ENCODE measurements around the gene PNLIPRP1. TPM values are rescaled to one million over a fixed set of nuclear protein-coding genes. Genes with fewer than 3 reads are reported as not detected.

Gene PNLIPRP1
- total and polyA plus RNA-seq, 10 of the 15 experiments (the other 5 are each of a cell fraction or from before 2014, with no cell fraction given): 0.74 TPM; not detected in 9

GRCh38 chr10:116656044-116656443 lies 65.3 kb downstream of the PNLIPRP1 start:
- ChIA-PET SMC1A (ENCODE audit: uncharacterized antibody, unreplicated experiment) (interaction anchor here (0.6 kb wide), 1 partner anchor 73 kb away, joined by 3 read pairs; no protein-coding TSS in a partner anchor), RAD21 (ENCODE audit: unreplicated experiment) (no interaction called here), CTCF (interaction anchor here (1.4 kb wide), 1 partner anchor 26 kb away, joined by 6 read pairs; no protein-coding TSS in a partner anchor), POLR2A (no interaction called here)
- Histone ChIP-seq H3K79me2 (ENCODE audit: control insufficient read depth, insufficient read depth, low read length) (no peaks in the 10 kb centered on the region), H4K20me1 (ENCODE audit: control insufficient read depth, insufficient read depth) (no peaks in the 10 kb centered on the region), H3K27me3 (replicated peaks in 1 of 2; ENCODE audit: control insufficient read depth in 2 of 2, insufficient read depth in 2 of 2, low read length in 1 of 2) (no peaks in the 10 kb centered on the region), H3K4me1 (ENCODE audit: control insufficient read depth, insufficient read depth, low read length) (no peaks in the 10 kb centered on the region), H3K4me2 (ENCODE audit: control insufficient read depth, insufficient read depth) (no peak overlapping the region), H3K27ac (ENCODE audit: control insufficient read depth, insufficient read depth) (no peak overlapping the region), H3K36me3 (ENCODE audit: control insufficient read depth in 2 of 2, insufficient read depth in 2 of 2, low read length in 1 of 2) (no peaks in the 10 kb centered on the region), H3K9ac (ENCODE audit: control insufficient read depth, insufficient read depth, low read length) (no peak overlapping the region), H3K4me3 (no peak overlapping the region), H3K9me3 (replicated peaks; ENCODE audit: control insufficient read depth, insufficient read depth, low read length) (no peaks in the 10 kb centered on the region), H2AFZ (ENCODE audit: control insufficient read depth, low read depth, low read length) (no peak overlapping the region)
- WGBS (ENCODE audit: insufficient coverage, insufficient replicate concordance, low lambda C conversion rate, missing lambda C conversion rate): 19% methylated on average over 4 of the region's 4 CpGs
- DNase-seq (ENCODE audit: low read depth, low spot score) (no peak), ATAC-seq (no peak), FAIRE-seq (no peak)
- TF ChIP-seq SKIL (IDR thresholded peaks at IDR 0.05; ENCODE audit: low read depth, poor library complexity, severe bottlenecking) (no peak), MAX (IDR thresholded peaks at IDR 0.05; ENCODE audit: low read depth, low read length) (no peak), ZNF217 (IDR thresholded peaks at IDR 0.05) (no peak), SP1 (IDR thresholded peaks at IDR 0.05; ENCODE audit: low read depth, low read length) (no peak), CHD4 (IDR thresholded peaks at IDR 0.05) (no peak), NR2F1 (conservative IDR thresholded peaks at IDR 0.05) (no peak), SIX5 (IDR thresholded peaks at IDR 0.05; ENCODE audit: low read depth, low read length, severe bottlenecking) (no peak), TBL1XR1 (IDR thresholded peaks at IDR 0.05; ENCODE audit: low read depth, low read length) (no peak), SREBF2 (IDR thresholded peaks at IDR 0.05; ENCODE audit: low read length) (no peak), SUZ12 (IDR thresholded peaks at IDR 0.05; ENCODE audit: unreplicated experiment) (no peak), POLR2AphosphoS5 (IDR thresholded peaks at IDR 0.05; ENCODE audit: low read length) (no peak), SMAD1 (IDR thresholded peaks at IDR 0.05; ENCODE audit: low read depth, partially characterized antibody) (no peak), NFXL1 (IDR thresholded peaks at IDR 0.05; ENCODE audit: borderline replicate concordance) (no peak), MXI1 (IDR thresholded peaks at IDR 0.05; ENCODE audit: low read depth, low read length) (no peak), TCF3 (IDR thresholded peaks at IDR 0.05; ENCODE audit: borderline replicate concordance, insufficient read depth, low read depth, low read length) (no peak)
- TF ChIP-seq, protein P1, sequence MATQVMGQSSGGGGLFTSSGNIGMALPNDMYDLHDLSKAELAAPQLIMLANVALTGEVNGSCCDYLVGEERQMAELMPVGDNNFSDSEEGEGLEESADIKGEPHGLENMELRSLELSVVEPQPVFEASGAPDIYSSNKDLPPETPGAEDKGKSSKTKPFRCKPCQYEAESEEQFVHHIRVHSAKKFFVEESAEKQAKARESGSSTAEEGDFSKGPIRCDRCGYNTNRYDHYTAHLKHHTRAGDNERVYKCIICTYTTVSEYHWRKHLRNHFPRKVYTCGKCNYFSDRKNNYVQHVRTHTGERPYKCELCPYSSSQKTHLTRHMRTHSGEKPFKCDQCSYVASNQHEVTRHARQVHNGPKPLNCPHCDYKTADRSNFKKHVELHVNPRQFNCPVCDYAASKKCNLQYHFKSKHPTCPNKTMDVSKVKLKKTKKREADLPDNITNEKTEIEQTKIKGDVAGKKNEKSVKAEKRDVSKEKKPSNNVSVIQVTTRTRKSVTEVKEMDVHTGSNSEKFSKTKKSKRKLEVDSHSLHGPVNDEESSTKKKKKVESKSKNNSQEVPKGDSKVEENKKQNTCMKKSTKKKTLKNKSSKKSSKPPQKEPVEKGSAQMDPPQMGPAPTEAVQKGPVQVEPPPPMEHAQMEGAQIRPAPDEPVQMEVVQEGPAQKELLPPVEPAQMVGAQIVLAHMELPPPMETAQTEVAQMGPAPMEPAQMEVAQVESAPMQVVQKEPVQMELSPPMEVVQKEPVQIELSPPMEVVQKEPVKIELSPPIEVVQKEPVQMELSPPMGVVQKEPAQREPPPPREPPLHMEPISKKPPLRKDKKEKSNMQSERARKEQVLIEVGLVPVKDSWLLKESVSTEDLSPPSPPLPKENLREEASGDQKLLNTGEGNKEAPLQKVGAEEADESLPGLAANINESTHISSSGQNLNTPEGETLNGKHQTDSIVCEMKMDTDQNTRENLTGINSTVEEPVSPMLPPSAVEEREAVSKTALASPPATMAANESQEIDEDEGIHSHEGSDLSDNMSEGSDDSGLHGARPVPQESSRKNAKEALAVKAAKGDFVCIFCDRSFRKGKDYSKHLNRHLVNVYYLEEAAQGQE (IDR thresholded peaks at IDR 0.05; ENCODE audit: low read depth, low read length): no peak
- TF ChIP-seq, protein P2, sequence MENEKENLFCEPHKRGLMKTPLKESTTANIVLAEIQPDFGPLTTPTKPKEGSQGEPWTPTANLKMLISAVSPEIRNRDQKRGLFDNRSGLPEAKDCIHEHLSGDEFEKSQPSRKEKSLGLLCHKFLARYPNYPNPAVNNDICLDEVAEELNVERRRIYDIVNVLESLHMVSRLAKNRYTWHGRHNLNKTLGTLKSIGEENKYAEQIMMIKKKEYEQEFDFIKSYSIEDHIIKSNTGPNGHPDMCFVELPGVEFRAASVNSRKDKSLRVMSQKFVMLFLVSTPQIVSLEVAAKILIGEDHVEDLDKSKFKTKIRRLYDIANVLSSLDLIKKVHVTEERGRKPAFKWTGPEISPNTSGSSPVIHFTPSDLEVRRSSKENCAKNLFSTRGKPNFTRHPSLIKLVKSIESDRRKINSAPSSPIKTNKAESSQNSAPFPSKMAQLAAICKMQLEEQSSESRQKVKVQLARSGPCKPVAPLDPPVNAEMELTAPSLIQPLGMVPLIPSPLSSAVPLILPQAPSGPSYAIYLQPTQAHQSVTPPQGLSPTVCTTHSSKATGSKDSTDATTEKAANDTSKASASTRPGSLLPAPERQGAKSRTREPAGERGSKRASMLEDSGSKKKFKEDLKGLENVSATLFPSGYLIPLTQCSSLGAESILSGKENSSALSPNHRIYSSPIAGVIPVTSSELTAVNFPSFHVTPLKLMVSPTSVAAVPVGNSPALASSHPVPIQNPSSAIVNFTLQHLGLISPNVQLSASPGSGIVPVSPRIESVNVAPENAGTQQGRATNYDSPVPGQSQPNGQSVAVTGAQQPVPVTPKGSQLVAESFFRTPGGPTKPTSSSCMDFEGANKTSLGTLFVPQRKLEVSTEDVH (IDR thresholded peaks at IDR 0.05; ENCODE audit: low read depth, partially characterized antibody): no peak
- BruUV-seq (replicated peaks): no TSS peak
- intact Hi-C loops (cut with micrococcal nuclease; ENCODE audit: unreplicated experiment) (no loop called here), in situ Hi-C loops (cut with MboI) (no loop called here)
